Stimulated activated naive B cell treated with anti-CD40 and anti-IgM and Interleukin-4, amounts not matched to agents 10 μg/mL and 1 μg/mL and 100 μg/mL, for 72 hours (primary cell): ENCODE results near the gene NOVA2.

Experiments
- ATAC-seq, 2 donors: fragments of 150-1000 bp; cut with Tn5 transposase; replicated peaks; 2 replicates each; pipeline ENCODE4 v1.10.0; 2021; ENCODE audit warnings: moderate library complexity in 1 of 2
- DNase-seq: peaks from one replicate; pipeline ENCODE4 v3.0.0; 2021
- H3K27ac Mint-ChIP-seq: one replicate; pipeline ENCODE4 v1.8.0; 2022; ENCODE audit warnings: mild to moderate bottlenecking, mixed read lengths
- H3K27me3 Mint-ChIP-seq, 2 donors: one replicate each; pipeline ENCODE4 v1.8.0; 2022; ENCODE audit warnings: mixed read lengths in 2 of 2
- H3K36me3 Mint-ChIP-seq, 2 donors: one replicate each; pipeline ENCODE4 v1.8.0; 2022; ENCODE audit warnings: mixed read lengths in 2 of 2, mild to moderate bottlenecking in 1 of 2
- H3K4me1 Mint-ChIP-seq, 2 donors: one replicate each; pipeline ENCODE4 v1.8.0; 2022; ENCODE audit warnings: mixed read lengths in 2 of 2, mild to moderate bottlenecking in 1 of 2
- H3K4me3 Mint-ChIP-seq, 2 donors: one replicate each; pipeline ENCODE4 v1.8.0; 2022; ENCODE audit warnings: mild to moderate bottlenecking in 2 of 2, mixed read lengths in 2 of 2, moderate library complexity in 1 of 2
- H3K9me3 Mint-ChIP-seq, 2 donors: one replicate each; pipeline ENCODE4 v1.8.0; 2022; ENCODE audit warnings: mixed read lengths in 2 of 2, mild to moderate bottlenecking in 1 of 2

Gene NOVA2

DNA sequence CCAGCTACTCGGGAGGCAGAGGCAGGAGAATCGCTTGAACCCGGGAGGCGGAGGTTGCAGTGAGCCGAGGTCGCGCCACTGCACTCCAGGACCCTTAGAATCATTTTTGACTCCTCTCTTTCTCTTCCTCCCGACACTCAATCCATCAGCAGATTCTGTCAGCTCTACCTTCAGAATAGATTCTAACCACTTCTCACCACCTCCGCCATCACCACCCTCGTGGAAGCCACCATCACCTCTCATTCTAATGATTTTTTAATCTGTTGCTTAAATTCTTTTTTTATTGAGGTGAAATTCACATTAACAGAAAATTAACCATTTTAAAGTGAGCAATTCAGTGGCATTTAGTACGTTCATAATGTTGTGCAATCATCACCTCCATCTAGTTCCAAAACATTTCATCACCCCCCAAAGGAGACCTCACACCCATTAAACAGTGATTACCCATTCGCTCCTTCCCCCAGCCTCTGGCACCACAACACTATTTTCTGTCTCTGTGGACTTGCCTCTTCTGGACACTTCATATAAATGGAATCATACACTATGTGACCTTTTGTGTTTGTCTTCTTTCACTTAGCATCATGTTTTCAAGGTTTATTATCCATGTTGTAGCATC is 16.6 kb upstream of the NOVA2 start:
- H3K27me3 Mint-ChIP-seq: peaks cover 27 to 37% of the 10 kb centered on the region in 2 donors
- H3K9me3 Mint-ChIP-seq: no peaks in the 10 kb centered on the region
- no peaks in the 10 kb centered on the region for H3K36me3 Mint-ChIP-seq
- DNase-seq (no peak), ATAC-seq (no peak)
- no peaks in the 10 kb centered on the region for H3K4me1 Mint-ChIP-seq
- H3K27ac Mint-ChIP-seq: no peak overlapping the region
- no peak overlapping the region for H3K4me3 Mint-ChIP-seq

DNA sequence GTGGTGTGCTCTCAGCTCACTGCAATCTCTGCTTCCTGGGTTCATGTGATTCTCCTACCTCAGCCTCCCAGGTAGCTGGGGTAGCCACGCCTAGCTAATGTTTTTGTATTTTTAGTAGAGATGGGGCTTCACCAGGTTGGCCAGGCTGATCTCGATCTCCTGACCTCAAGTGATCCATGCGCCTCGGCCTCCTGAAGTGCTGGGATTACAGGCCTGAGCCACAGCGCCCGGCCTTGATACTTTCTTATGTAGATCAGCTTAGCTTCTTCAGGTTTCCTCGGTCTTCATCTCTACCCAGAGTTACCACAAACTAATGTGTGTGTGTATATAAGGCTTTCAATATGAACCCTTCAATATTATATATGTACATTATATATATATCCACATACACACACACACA is 11.7 kb upstream of the NOVA2 start:
- ATAC-seq (no peak), DNase-seq (no peak)
- H3K4me1 Mint-ChIP-seq: no peaks in the 10 kb centered on the region
- peaks cover 50 to 61% of the 10 kb centered on the region in 2 donors for H3K27me3 Mint-ChIP-seq
- H3K9me3 Mint-ChIP-seq: peaks cover 1 to 4% of the 10 kb centered on the region in 2 donors
- H3K36me3 Mint-ChIP-seq: no peaks in the 10 kb centered on the region
- H3K27ac Mint-ChIP-seq: no peak overlapping the region
- no peak overlapping the region for H3K4me3 Mint-ChIP-seq

DNA sequence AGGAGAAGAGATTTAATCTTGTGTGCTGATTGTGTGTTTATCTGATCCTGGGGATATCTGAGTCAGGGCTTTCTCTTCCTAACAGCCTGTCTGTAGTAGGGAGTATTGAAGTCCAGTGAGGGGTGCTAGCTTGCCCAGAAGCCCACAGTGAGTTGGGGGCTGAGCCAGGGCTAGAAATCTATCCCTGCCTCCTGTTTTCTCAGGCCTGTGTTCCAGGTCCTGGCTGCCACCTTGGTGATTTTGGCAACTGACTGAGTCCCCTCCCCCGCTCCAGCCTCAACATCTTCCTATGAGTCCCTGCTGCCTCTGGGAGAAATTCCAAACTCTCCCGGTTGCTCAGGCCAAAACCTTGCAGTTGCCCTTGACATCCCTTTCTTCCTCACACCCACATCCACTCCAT is 7.7 kb upstream of the NOVA2 start:
- Mint-ChIP-seq H3K9me3 (peaks cover 1 to 4% of the 10 kb centered on the region in 2 donors), H3K4me3 (no peak overlapping the region), H3K27me3 (peaks cover 52 to 59% of the 10 kb centered on the region in 2 donors), H3K27ac (no peak overlapping the region), H3K4me1 (no peaks in the 10 kb centered on the region), H3K36me3 (no peaks in the 10 kb centered on the region)
- ATAC-seq (no peak), DNase-seq (no peak)

DNA sequence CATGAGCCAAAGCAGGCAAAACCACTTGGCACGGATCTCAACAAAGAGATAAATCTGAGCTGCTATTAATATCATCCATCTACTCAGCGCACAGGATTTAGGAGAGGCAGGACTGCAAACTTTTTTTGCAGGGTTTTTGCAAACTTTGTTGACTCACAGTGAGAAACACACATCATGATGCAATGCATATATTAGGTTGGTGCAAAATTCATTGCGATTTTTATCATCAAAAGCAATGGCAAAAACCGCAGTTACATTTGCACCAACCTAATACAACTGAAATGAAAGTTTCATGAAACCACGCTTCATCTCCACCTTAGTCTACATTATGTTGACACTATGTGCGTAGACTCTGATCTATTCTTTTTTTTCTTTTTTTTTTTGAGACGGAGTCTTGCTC is 4.5 kb upstream of the NOVA2 start:
- H3K36me3 Mint-ChIP-seq: no peaks in the 10 kb centered on the region
- no peak overlapping the region for H3K4me3 Mint-ChIP-seq
- no peak for ATAC-seq
- no peak overlapping the region for H3K27ac Mint-ChIP-seq
- H3K9me3 Mint-ChIP-seq: no peaks in the 10 kb centered on the region
- peaks cover 0 to 2% of the 10 kb centered on the region in 2 donors for H3K4me1 Mint-ChIP-seq
- no peak for DNase-seq
- peaks cover 63 to 72% of the 10 kb centered on the region in 2 donors for H3K27me3 Mint-ChIP-seq

DNA sequence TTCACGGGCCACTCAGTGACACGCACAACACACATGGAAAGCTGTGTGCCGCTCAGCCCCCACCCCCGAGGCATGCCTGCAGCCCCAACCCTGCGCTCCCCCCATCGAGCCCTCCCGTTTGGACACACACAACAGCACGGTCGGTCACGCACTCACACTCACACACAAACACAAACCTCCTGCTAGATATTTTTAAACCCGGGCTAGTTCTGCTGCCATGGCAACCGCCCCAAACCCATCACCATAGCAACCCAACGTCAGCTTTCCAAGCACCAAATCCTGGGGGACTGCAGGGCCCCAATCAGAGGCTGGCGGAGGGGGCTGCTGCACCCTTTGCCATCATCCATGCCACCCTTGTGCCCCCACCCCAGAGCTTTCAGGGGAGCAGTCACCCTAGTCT is 2.5 kb upstream of the NOVA2 start:
- ATAC-seq (no peak), DNase-seq (no peak)
- H3K4me1 Mint-ChIP-seq: peaks cover 15 to 17% of the 10 kb centered on the region in 2 donors
- H3K4me3 Mint-ChIP-seq: no peak overlapping the region
- H3K27ac Mint-ChIP-seq: no peak overlapping the region
- H3K27me3 Mint-ChIP-seq: peaks cover 66 to 74% of the 10 kb centered on the region in 2 donors
- H3K9me3 Mint-ChIP-seq: no peaks in the 10 kb centered on the region
- H3K36me3 Mint-ChIP-seq: no peaks in the 10 kb centered on the region

DNA sequence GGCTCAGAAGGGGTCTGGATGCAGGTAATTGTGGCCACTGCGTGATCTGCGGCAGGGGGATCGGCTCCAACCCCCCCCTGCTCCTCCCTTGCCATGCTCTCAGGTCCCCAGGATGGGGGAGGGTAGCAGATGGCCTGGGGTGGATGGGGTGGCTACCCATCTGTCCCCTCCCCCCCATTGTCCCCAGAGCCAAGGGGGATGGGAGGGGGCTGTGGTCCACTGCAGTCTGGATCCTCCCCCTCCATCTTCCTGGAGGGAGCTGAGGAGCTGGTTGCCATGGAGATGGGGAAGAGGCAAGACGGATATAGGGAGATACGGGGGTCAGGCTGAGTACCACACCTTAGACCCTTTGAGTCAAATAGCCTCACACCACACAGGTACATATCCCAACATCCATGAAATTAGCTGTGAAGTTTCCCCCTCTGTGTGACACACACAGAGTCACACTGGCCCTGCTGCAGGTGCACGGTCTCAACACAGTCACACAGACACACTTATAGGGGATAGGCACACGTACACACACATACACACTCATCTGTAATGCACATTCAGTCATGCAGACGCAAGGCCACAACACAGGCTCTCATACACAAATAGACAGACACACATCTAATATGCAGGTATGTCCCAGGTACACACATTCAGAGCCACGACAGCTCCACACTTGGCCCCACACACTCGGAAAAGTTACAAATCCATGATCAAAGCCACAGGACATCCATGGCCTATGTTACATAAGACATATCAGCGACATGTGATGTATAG is 1.8 kb upstream of the NOVA2 start:
- peaks cover 16 to 20% of the 10 kb centered on the region in 2 donors for H3K4me1 Mint-ChIP-seq
- H3K36me3 Mint-ChIP-seq: no peaks in the 10 kb centered on the region
- no peak for DNase-seq
- H3K27ac Mint-ChIP-seq: no peak overlapping the region
- no peak overlapping the region for H3K4me3 Mint-ChIP-seq
- ATAC-seq: no peak
- H3K27me3 Mint-ChIP-seq: peaks cover 66 to 81% of the 10 kb centered on the region in 2 donors
- no peaks in the 10 kb centered on the region for H3K9me3 Mint-ChIP-seq

DNA sequence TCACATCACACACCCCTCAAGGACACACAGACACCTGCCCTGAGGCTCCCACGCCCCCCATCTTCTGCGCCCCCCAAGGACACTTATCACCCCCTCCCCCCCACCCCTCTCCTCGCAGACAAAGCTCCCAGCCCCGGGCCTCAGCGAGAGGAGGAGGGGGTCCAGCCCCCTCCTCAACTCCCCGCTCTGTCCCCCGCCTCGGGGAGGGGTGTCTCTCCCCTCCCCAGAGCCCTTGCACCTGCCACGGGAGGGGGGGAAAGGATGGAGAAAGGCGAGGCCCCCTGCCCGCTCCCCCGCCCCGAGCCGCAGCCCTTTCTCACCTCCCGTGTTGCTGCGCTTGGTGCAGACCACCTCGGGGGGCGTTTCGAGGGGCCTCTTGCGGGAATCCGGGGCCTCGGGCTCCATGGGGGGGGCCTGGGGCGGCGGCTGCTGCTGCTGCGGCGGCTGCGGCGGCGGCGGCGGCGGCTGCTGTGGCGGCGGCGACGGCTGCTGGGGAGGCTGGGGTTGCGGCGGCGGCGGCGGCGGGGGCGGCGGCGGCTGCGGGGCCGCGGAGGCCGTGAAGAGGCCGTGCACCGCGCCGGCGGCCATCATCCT is 621 bp downstream of the NOVA2 start:
- H3K4me3 Mint-ChIP-seq: peak overlapping the region in 1 of 2 donors; percentile 3
- DNase-seq: no peak
- no peaks in the 10 kb centered on the region for H3K9me3 Mint-ChIP-seq
- H3K4me1 Mint-ChIP-seq: peaks cover 16 to 20% of the 10 kb centered on the region in 2 donors
- no peak overlapping the region for H3K27ac Mint-ChIP-seq
- no peak for ATAC-seq
- peaks cover 76 to 91% of the 10 kb centered on the region in 2 donors for H3K27me3 Mint-ChIP-seq
- H3K36me3 Mint-ChIP-seq: no peaks in the 10 kb centered on the region

DNA sequence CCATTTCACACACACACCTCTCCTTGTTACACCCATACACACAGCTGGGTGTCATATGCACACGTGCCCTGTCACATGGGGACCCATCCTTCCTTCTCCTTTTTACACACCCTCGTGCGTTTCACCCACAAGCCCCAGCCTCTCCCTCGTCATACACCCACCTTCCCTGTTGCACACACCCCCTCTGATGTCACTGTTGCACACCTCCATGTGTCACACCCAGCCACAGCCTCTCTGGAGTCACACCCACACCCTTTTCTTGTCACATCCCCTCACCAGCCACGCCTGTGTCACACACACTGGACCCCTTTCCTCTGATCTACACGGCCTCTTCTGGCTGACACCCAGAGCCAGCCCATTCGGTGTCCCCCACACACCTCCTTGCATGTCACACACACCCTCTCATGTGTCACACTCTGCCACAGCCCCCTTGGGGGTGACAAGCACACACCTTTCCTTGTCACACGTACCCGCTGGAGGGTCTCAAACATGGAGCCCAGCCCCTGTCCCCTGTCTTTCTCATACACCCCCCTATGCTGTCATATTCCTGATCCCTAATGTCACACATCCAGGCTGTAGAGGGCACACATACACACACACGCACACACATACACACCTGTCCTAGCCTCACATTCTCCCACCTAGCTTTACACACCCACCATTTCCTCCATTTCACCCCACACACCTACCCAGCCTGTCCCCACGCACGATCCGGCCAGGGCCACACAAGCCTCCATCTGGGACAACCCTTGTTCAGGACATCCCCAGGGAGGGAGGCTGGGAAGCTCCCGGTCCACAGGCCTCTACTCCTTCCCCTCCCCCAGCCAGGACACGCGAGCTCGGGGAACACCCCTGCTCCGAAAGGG is 1.4 kb downstream of the NOVA2 start:
- ATAC-seq: peak; percentile 79 to 81
- H3K4me1 Mint-ChIP-seq: peaks cover 16 to 20% of the 10 kb centered on the region in 2 donors
- H3K4me3 Mint-ChIP-seq: peak overlapping the region in 1 of 2 donors; percentile 21
- no peaks in the 10 kb centered on the region for H3K36me3 Mint-ChIP-seq
- peaks cover 79 to 91% of the 10 kb centered on the region in 2 donors for H3K27me3 Mint-ChIP-seq
- no peak overlapping the region for H3K27ac Mint-ChIP-seq
- DNase-seq: peak; percentile 14
- H3K9me3 Mint-ChIP-seq: no peaks in the 10 kb centered on the region

DNA sequence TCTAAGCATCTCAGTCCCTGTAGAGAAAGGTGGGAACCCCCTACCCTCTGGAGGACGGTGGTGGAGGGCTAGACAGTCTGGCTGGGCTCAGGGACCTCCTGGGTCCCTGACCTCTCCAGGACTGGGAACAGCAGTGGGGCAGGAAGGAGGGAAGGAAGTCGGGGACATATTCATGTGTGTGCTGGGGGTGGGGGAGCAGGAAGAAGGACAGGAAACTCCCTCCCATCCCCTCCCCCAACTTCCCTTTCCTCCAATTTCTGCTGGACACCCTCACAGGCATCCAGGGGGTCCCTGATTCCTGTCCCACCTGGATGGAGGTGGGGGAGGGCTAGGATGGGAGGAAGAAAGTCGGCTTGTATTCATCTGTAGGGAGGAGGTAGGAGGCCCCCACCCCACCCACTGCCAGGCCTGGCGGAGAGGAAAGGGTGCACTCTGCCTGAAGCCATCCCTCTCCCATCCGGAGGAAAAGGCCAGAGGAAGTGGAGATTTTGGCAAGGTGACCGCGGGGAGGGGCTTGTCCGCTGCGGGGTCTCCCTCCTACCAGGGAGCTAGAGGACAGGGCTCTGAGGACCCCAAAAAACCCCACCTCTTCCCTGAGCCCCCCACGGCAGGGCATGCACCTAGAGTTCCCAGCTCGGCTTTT is 2.3 kb downstream of the NOVA2 start:
- no peak overlapping the region for H3K4me3 Mint-ChIP-seq
- H3K27me3 Mint-ChIP-seq: peaks cover 75 to 85% of the 10 kb centered on the region in 2 donors
- H3K4me1 Mint-ChIP-seq: peaks cover 16 to 20% of the 10 kb centered on the region in 2 donors
- no peaks in the 10 kb centered on the region for H3K36me3 Mint-ChIP-seq
- no peak for ATAC-seq
- no peaks in the 10 kb centered on the region for H3K9me3 Mint-ChIP-seq
- no peak for DNase-seq
- no peak overlapping the region for H3K27ac Mint-ChIP-seq

DNA sequence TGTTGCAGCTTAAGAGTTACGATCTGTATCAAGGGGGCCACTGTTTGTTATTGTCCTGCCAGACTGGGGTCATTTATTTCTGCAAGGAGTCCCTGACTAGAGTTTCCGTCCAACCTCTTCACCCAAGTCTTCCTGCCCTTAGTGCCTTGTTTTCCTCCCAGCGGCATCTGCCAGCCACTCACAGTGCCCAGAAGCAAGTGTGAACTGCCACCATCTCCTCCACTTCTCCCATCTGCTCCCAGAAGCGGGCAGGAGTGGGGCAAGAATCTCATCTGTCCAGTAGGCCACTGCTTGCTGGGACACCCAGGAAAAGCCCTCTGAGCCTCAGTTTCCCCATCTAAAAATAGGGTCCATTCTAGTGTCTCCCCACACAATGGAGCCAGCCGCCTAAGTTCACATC is 4.0 kb downstream of the NOVA2 start:
- no peak overlapping the region for H3K4me3 Mint-ChIP-seq
- no peaks in the 10 kb centered on the region for H3K36me3 Mint-ChIP-seq

DNA sequence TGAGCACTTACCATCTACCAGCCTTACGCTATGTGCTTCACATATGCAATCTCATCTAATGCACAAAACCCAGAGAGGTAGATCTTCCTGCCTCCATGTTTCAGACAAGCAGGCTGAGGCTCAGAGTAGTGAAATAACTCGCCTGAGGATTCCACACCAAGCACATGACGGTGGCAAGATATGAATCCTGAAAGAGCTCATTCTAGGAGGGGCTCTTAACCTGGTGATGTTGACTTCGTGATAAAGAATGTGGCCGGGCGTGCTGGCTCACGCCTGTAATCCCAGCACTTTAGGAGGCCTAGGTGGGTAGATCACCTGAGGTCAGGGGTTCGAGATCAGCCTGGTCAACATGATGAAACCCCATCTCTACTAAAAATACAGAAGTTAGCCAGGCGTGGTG is 5.0 kb downstream of the NOVA2 start:
- Mint-ChIP-seq H3K4me3 (no peak overlapping the region), H3K27ac (no peak overlapping the region), H3K9me3 (no peaks in the 10 kb centered on the region), H3K4me1 (peaks cover 15 to 20% of the 10 kb centered on the region in 2 donors), H3K36me3 (no peaks in the 10 kb centered on the region), H3K27me3 (peaks cover 70 to 71% of the 10 kb centered on the region in 2 donors)
- DNase-seq (no peak), ATAC-seq (no peak)

More for the DNA sequence above, 4.0 kb downstream of the NOVA2 start:
- Mint-ChIP-seq H3K27ac (no peak overlapping the region), H3K9me3 (no peaks in the 10 kb centered on the region), H3K4me1 (peaks cover 16 to 20% of the 10 kb centered on the region in 2 donors), H3K27me3 (peaks cover 73 to 74% of the 10 kb centered on the region in 2 donors)
- ATAC-seq (no peak), DNase-seq (no peak)

DNA sequence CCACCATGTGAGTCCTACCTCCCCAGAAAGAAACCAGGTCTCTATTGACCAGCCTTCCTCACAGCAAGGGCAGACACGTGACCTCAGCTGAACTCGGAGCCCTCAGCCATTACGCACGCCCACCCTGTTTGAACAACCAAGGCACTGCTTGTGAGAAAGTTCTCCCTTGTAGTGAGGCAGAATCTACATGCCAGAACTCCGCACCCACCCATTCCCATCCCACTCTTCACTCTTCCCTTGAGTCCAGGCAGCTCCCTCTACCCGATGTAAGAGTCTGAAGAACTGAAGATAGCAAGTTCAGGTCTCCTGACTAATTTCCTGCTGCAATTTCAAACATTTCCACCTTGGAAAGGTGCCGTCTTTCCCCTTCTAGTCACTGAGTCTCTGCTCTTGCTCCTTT is 6.4 kb downstream of the NOVA2 start:
- ATAC-seq (no peak), DNase-seq (no peak)
- H3K9me3 Mint-ChIP-seq: no peaks in the 10 kb centered on the region
- H3K4me1 Mint-ChIP-seq: peaks cover 10 to 14% of the 10 kb centered on the region in 2 donors
- H3K4me3 Mint-ChIP-seq: no peak overlapping the region
- H3K27ac Mint-ChIP-seq: no peak overlapping the region
- H3K36me3 Mint-ChIP-seq: no peaks in the 10 kb centered on the region
- peaks cover 66 to 69% of the 10 kb centered on the region in 2 donors for H3K27me3 Mint-ChIP-seq

DNA sequence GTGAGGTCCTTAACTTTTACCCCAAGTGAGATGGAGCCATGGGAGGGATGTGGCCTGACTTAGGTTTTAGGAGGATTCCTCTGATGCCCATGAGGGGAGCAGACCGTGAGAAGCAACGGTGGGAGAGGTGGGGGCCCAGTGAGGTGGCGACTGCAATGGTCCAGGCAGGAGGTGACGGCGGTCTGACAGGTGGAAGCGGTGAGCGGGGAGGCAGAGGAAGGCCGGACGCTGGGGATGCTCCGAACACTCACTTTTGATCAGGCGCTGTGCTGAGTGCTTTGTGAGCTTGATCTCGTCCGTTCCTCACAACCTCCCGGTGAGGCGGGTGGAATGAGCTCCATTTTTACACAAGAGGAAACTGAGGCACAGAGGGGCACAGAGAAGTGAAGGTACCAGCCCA is 11.6 kb downstream of the NOVA2 start:
- peaks cover 52 to 61% of the 10 kb centered on the region in 2 donors for H3K27me3 Mint-ChIP-seq
- no peak overlapping the region for H3K27ac Mint-ChIP-seq
- peaks cover 3 to 6% of the 10 kb centered on the region in 2 donors for H3K4me1 Mint-ChIP-seq
- DNase-seq (no peak), ATAC-seq (no peak)
- no peaks in the 10 kb centered on the region for H3K36me3 Mint-ChIP-seq
- no peak overlapping the region for H3K4me3 Mint-ChIP-seq
- H3K9me3 Mint-ChIP-seq: peaks cover 0 to 2% of the 10 kb centered on the region in 2 donors
